Activated T-cell treated with anti-CD3 and anti-CD28 coated beads, Interleukin-2, amount 50 U/mL, for 72 hours (primary cell): ENCODE results near the gene OTULINL. TPM values are rescaled to one million over a fixed set of nuclear protein-coding genes. Genes with fewer than 3 reads are reported as not detected.

Experiments used
- ATAC-seq, 2 donors: fragments of 150-1000 bp; cut with Tn5 transposase; replicated peaks in 1 of 2; 2 replicates each; pipeline ENCODE4 v1.10.0; 2021; ENCODE audit warnings: moderate library complexity in 2 of 2, mild to moderate bottlenecking in 1 of 2
- DNase-seq, 2 donors: peaks; one replicate each; pipeline ENCODE4 v3.0.0; 2021 to 2022; ENCODE audit warnings: mixed read lengths in 1 of 2
- H3K27ac Mint-ChIP-seq: one replicate; pipeline ENCODE4 v1.8.0; 2022; ENCODE audit warnings: mild to moderate bottlenecking, moderate library complexity, mixed read lengths
- H3K27me3 Mint-ChIP-seq: one replicate; pipeline ENCODE4 v1.8.0; 2022; ENCODE audit warnings: low read depth, mixed read lengths
- H3K36me3 Mint-ChIP-seq, 2 donors: one replicate each; pipeline ENCODE4 v1.8.0; 2022; ENCODE audit warnings: mixed read lengths in 2 of 2, mild to moderate bottlenecking in 1 of 2; ENCODE audit not compliant: insufficient read depth in 2 of 2
- H3K4me1 Mint-ChIP-seq: one replicate; pipeline ENCODE4 v1.8.0; 2022; ENCODE audit warnings: low read depth, mixed read lengths
- H3K4me3 Mint-ChIP-seq, 2 donors: one replicate each; pipeline ENCODE4 v1.8.0; 2022; ENCODE audit warnings: mild to moderate bottlenecking in 2 of 2, mixed read lengths in 2 of 2, moderate library complexity in 2 of 2
- H3K9me3 Mint-ChIP-seq, 2 donors: one replicate each; pipeline ENCODE4 v1.8.0; 2022; ENCODE audit warnings: mixed read lengths in 2 of 2
- total RNA-seq, 2 donors: library from RNA; stranded (reverse); gene quantifications; one replicate each; pipeline ENCODE4 v1.2.3, GENCODE V29; 2022

The OTULINL gene
- total RNA-seq, 2 donors from 2014 or later, result 17.9 to 18.8 TPM

DNA sequence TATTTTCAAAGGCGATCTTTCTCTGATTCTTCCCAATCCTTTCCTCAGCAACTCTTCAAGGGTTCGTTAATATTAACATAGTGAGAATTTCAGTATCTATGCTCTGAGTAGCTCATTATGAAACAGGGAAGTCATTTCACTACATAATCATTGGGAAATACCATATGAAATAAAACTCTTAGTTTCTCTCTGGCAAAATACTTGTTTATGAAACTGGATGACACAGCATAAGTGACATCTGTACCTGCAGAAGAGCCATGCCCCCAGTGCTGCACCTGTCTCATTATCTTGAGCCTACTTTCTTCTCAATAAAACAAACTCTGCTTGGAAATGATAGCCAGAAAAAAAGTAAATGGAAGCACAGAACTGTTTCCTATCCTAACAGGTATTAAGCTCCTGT, 49.1 kb downstream of the OTULINL start:
- no peak overlapping the region for H3K27ac Mint-ChIP-seq
- peaks cover 0 to 2% of the 10 kb centered on the region in 2 donors for H3K9me3 Mint-ChIP-seq
- no peak for ATAC-seq
- H3K36me3 Mint-ChIP-seq, result no peaks in the 10 kb centered on the region
- no peak overlapping the region for H3K4me3 Mint-ChIP-seq
- H3K4me1 Mint-ChIP-seq, result peaks cover 3% of the 10 kb centered on the region
- no peaks in the 10 kb centered on the region for H3K27me3 Mint-ChIP-seq
- no peak for DNase-seq

DNA sequence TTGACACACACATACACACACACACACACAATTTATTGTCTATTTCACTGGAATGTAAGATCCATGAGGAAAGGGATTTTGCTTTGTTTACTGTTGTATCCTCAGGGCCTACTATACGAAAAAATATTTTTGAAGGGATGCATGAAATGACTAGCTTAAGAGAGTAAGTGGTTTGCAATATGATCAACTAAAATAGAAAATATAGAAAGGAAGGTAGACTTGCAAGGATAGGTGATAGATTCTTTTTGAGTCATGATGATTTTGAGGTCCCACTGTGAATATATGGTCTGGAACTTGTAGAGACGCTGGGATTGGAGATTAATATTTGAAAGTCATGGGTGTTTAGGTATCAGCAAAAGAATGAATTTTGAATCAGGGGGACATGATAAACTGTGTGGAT, 54.1 kb downstream of the OTULINL start:
- H3K27me3 Mint-ChIP-seq, result peaks cover 5% of the 10 kb centered on the region
- H3K36me3 Mint-ChIP-seq, result no peaks in the 10 kb centered on the region
- no peak overlapping the region for H3K27ac Mint-ChIP-seq
- H3K9me3 Mint-ChIP-seq, result no peaks in the 10 kb centered on the region
- ATAC-seq (no peak), DNase-seq (no peak)
- H3K4me1 Mint-ChIP-seq, result peaks cover 13% of the 10 kb centered on the region
- H3K4me3 Mint-ChIP-seq, result no peak overlapping the region

DNA sequence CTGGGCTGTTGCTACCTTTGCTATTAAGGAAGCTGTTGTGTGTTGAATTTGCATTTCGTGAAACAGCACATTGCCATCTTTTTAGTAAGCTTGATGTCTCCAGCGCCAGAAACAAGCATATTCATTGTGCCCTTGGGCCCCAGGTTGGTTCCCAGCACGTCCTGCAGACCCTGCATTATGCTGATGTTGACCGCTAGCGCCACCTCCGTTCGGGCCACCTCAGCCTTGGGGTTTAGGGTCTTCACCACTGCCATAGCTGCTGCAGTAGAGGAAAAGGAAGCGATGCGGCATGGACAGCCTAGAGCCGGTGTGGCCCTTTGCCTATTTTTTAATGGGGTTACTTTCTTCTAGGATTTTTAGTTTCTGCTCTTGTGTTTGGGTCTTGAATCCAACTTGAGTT, 59.2 kb downstream of the OTULINL start:
- H3K27ac Mint-ChIP-seq, result no peak overlapping the region
- H3K27me3 Mint-ChIP-seq, result peaks cover 5% of the 10 kb centered on the region
- peaks cover 9% of the 10 kb centered on the region for H3K4me1 Mint-ChIP-seq
- DNase-seq, result no peak
- no peak for ATAC-seq
- H3K36me3 Mint-ChIP-seq, result no peaks in the 10 kb centered on the region
- no peak overlapping the region for H3K4me3 Mint-ChIP-seq
- H3K9me3 Mint-ChIP-seq, result no peaks in the 10 kb centered on the region

DNA sequence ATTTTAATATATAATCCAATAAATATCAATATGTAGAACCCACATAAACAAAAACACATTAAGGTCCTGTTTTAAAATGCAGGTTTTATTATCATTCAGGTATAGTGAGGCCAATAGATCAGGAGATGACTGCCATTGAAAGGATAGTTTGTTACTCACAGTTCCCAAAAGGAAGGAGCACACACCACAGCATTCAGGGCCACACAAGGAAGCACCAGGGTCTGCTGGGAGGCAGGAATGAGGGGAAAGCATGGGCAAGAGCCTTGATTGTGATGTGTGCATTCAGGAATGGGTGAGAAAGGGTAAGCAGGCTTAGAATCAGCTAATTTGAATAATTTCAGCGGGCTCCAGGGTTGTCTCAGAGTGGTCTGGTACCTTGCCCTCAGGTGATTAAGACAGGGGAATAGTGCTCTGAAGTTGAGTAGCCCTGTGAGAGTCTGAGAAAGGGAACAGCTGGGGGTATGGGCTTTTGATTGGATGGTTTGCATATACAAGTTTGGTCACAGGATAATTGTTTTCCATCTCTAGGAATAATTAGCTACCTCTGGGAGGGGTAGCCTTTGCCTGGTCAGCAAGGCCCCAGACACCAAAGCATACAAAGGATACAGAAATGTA, 63.1 kb downstream of the OTULINL start:
- ATAC-seq, result no peak
- Mint-ChIP-seq H3K9me3 (no peaks in the 10 kb centered on the region), H3K36me3 (no peaks in the 10 kb centered on the region), H3K4me3 (no peak overlapping the region), H3K4me1 (peaks cover 9% of the 10 kb centered on the region), H3K27me3 (peaks cover 19% of the 10 kb centered on the region), H3K27ac (no peak overlapping the region)
- no peak for DNase-seq

DNA sequence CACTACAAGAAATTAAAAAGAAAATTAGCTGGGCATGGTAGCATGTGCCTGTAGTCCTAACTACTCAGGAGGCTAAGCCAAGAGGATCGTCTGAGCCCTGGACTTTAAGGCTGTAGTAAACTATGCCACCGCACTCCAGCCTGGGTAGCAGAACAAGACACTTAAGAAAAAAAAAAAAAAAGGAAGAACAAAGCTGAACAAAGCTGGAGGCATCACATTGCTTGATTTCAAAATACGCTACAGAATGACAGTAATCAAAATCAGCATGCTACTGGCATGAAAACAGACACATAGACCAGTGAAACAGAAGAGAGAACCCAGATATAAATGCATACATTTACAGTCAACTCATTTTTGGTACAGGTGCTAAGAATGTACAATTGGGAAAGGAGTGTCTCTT, 68.5 kb downstream of the OTULINL start:
- H3K4me1 Mint-ChIP-seq, result peaks cover 9% of the 10 kb centered on the region
- H3K27me3 Mint-ChIP-seq, result peaks cover 22% of the 10 kb centered on the region
- ATAC-seq, result no peak
- H3K9me3 Mint-ChIP-seq, result no peaks in the 10 kb centered on the region
- H3K27ac Mint-ChIP-seq, result peak overlapping the region; percentile 22
- H3K4me3 Mint-ChIP-seq, result no peak overlapping the region
- no peaks in the 10 kb centered on the region for H3K36me3 Mint-ChIP-seq
- DNase-seq, result no peak

DNA sequence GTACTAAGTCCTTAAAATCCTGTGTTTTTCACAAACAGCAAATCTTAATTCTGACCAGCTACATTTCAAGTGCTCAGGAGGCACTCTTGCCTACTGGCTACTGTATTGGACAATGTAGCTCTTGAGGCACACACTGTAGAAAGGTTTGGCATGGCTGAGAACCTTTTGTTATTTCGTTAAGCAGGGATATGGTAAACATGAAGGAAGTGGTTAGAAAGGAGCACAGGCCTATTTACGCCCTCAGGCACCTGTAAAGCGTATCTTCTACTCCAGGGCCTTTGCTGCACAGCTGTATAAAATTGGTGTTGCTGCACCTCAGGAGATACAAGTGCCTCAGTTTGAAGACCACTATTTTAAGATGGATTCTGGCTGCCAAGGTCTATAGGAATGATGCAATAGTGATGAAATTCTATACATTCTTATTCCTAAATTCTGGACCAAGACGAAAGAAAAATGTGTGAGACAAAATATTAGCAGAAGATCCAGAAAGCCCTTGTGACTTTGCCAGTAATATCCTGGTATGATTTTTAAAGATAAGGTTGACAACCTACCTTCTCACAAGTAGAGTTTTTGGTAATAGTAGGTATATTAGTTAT, 73.7 kb downstream of the OTULINL start:
- peaks cover 5% of the 10 kb centered on the region for H3K27me3 Mint-ChIP-seq
- no peaks in the 10 kb centered on the region for H3K36me3 Mint-ChIP-seq
- H3K9me3 Mint-ChIP-seq, result no peaks in the 10 kb centered on the region
- ATAC-seq (no peak), DNase-seq (no peak)
- H3K4me1 Mint-ChIP-seq, result peaks cover 39% of the 10 kb centered on the region
- H3K27ac Mint-ChIP-seq, result no peak overlapping the region
- H3K4me3 Mint-ChIP-seq, result no peak overlapping the region

DNA sequence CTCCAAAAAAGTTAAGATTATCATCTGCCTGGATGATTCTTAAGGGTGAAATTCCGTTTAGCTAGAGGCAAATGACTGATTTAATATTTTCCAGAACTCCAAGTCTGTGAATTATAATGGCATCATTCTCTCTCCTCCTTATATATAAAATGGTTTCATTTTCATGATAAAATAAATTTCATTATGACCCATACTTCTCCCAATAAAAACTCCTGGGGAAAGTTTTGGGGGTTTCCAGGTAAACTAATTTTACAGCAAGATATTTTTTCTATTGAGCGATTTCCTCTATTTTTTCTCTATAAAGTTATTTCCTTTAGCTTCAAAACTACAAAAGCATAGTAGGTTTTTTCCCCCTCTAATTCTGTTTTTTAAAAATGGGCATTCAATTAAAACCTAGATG, 75.3 kb downstream of the OTULINL start:
- no peak for DNase-seq
- Mint-ChIP-seq H3K4me3 (no peak overlapping the region), H3K4me1 (peaks cover 48% of the 10 kb centered on the region)

DNA sequence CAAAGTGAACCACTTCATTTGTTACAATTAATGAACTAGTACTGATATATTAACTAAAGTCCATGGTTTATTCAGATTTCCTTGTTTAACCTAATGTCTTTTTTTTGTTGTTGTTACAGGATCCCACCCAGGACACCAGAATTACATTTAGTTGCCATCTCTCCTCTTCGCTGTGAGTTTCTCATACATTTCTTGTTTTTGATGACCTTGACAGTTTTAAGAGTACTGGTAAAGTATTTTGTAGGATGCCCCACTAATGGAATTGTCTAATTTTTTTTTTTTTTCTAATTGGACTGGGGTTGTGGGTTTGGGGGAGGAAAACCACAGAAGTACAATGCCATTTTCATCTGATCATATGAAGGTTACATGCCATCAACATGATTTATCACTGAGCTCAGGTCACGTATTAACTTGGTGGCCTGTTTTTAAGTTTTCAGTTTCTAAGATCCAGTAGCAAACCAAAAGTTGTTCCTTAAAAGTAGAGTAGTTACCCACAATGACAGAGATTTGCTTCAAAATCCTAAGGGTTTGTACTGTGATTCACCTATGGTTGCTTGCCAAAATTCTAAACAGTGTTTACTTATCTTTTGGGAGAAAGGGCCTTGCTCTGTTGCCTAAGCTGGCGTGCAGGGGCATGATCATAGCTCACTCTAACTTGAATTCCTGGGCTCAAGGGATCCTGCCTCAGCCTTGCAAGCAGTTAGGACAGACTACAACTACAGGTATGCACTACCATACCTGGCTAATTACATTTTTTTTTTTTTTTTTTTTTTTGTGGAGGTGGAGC, 78.4 kb downstream of the OTULINL start:
- no peaks in the 10 kb centered on the region for H3K27me3 Mint-ChIP-seq
- no peak overlapping the region for H3K27ac Mint-ChIP-seq
- DNase-seq (no peak), ATAC-seq (no peak)
- H3K4me1 Mint-ChIP-seq, result peaks cover 62% of the 10 kb centered on the region
- H3K4me3 Mint-ChIP-seq, result no peak overlapping the region
- H3K36me3 Mint-ChIP-seq, result peaks cover 0 to 7% of the 10 kb centered on the region in 2 donors
- H3K9me3 Mint-ChIP-seq, result no peaks in the 10 kb centered on the region

More for the DNA sequence above, 75.3 kb downstream of the OTULINL start:
- no peak for ATAC-seq
- Mint-ChIP-seq H3K9me3 (no peaks in the 10 kb centered on the region), H3K27me3 (no peaks in the 10 kb centered on the region), H3K27ac (peak overlapping the region; percentile 46), H3K36me3 (peaks cover 0 to 4% of the 10 kb centered on the region in 2 donors)

DNA sequence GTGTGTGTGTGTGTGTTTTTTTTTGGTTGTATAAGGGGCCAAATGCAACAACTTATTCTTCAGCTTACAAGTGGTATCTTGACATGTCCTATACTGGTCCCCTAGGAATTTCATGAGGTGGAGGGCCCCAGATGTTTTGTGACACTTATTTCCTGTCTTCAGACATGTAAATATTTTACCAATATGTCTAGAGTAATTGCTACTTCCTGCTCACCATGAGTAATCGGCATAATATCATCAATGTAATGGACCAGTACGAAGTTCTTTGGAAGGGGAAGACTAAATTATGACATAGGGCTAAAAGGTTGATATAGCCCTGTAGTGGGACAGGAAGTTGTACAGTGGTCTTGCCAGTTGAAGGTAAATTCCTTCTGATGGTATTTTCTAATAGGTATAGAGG, 79.2 kb downstream of the OTULINL start:
- no peak overlapping the region for H3K27ac Mint-ChIP-seq
- no peaks in the 10 kb centered on the region for H3K9me3 Mint-ChIP-seq
- DNase-seq, result no peak
- H3K36me3 Mint-ChIP-seq, result peaks cover 0 to 10% of the 10 kb centered on the region in 2 donors
- ATAC-seq, result no peak
- H3K27me3 Mint-ChIP-seq, result no peaks in the 10 kb centered on the region
- peaks cover 62% of the 10 kb centered on the region for H3K4me1 Mint-ChIP-seq
- H3K4me3 Mint-ChIP-seq, result no peak overlapping the region

Other genes with a start within 250 kb of the OTULINL start
- 10 to 100 TPM; 72.9 to 77.9 TPM for gene OTULIN, start 82.9 kb downstream of the OTULINL start, total RNA-seq